Naive thymus-derived CD4-positive, alpha-beta T cell (primary cell): ENCODE results near the gene INTS4. TPM values are rescaled to one million over a fixed set of nuclear protein-coding genes. Genes with fewer than 3 reads are reported as not detected.

ENCODE experiments used
- ATAC-seq: fragments of 150-1000 bp; cut with Tn5 transposase; 2 replicates; pipeline ENCODE4 v1.10.0; 2021; ENCODE audit warnings: mild to moderate bottlenecking, moderate library complexity
- CTCF ChIA-PET: fragments of 350-600 bp; sonication (Branson Sonifier 250); formaldehyde crosslinking; loops from one replicate; lab custom pipeline; 2021; ENCODE audit warnings: antibody characterized with exemption; lab: Charles Lee
- POLR2A ChIA-PET: fragments of 350-600 bp; sonication (Branson Sonifier 250); formaldehyde crosslinking; loops from one replicate; lab custom pipeline; 2021; ENCODE audit warnings: antibody characterized with exemption, inconsistent platforms; lab: Charles Lee
- DNase-seq, 9 donors: peaks; one replicate each; pipeline versions ENCODE4 v3.0.0 to v3.0.0-alpha.2; 2020 to 2022; ENCODE audit warnings: mixed read lengths in 1 of 9
- H3K27ac ChIP-seq: one replicate; pipeline ENCODE4 v1.7.0; 2013; ENCODE audit warnings: mild to moderate bottlenecking, low read depth, low read length, moderate library complexity
- H3K27me3 ChIP-seq, 2 donors: one replicate each; pipeline ENCODE4 v1.7.0; 2013; ENCODE audit warnings: low read length in 2 of 2, mild to moderate bottlenecking in 2 of 2, moderate library complexity in 2 of 2; ENCODE audit not compliant: control insufficient read depth in 2 of 2, insufficient read depth in 2 of 2
- H3K36me3 ChIP-seq, 3 experiments: 1 replicate in 2 of 3; 2 replicates in 1 of 3; pipeline ENCODE4 v1.7.0; 2013; ENCODE audit warnings: low read length in 3 of 3, mild to moderate bottlenecking in 3 of 3, moderate library complexity in 1 of 3; ENCODE audit not compliant: insufficient read depth in 3 of 3, control insufficient read depth in 2 of 3
- H3K4me1 ChIP-seq, 2 donors: one replicate each; pipeline ENCODE4 v1.7.0; 2013; ENCODE audit warnings: low read length in 2 of 2, mild to moderate bottlenecking in 2 of 2, moderate library complexity in 1 of 2; ENCODE audit not compliant: control insufficient read depth in 2 of 2, insufficient read depth in 2 of 2
- H3K4me3 ChIP-seq: 2 replicates; pipeline ENCODE4 v1.7.0; 2013; ENCODE audit warnings: mild to moderate bottlenecking, low read length
- H3K9me3 ChIP-seq, 3 experiments: 1 replicate in 2 of 3; 2 replicates in 1 of 3; pipeline ENCODE4 v1.7.0; 2013; ENCODE audit warnings: low read length in 3 of 3; ENCODE audit not compliant: control insufficient read depth in 2 of 3
- H3K27ac Mint-ChIP-seq, 9 donors: one replicate each; pipeline ENCODE4 v1.8.0; 2020 to 2022; ENCODE audit warnings: mixed read lengths in 9 of 9, mild to moderate bottlenecking in 8 of 9, moderate library complexity in 5 of 9, inconsistent platforms in 2 of 9
- H3K27me3 Mint-ChIP-seq, 5 donors: one replicate each; pipeline ENCODE4 v1.8.0; 2021 to 2022; ENCODE audit warnings: mixed read lengths in 5 of 5, mild to moderate bottlenecking in 1 of 5
- H3K36me3 Mint-ChIP-seq, 5 donors: one replicate each; pipeline ENCODE4 v1.8.0; 2020 to 2022; ENCODE audit warnings: mixed read lengths in 5 of 5, mild to moderate bottlenecking in 3 of 5, inconsistent platforms in 1 of 5
- H3K4me1 Mint-ChIP-seq, 7 donors: one replicate each; pipeline ENCODE4 v1.8.0; 2020 to 2022; ENCODE audit warnings: mixed read lengths in 7 of 7, mild to moderate bottlenecking in 3 of 7, inconsistent platforms in 1 of 7
- H3K4me3 Mint-ChIP-seq, 10 donors: one replicate each; pipeline ENCODE4 v1.8.0; 2020 to 2022; ENCODE audit warnings: mild to moderate bottlenecking in 10 of 10, mixed read lengths in 10 of 10, moderate library complexity in 6 of 10, inconsistent platforms in 2 of 10
- H3K9me3 Mint-ChIP-seq, 11 donors: one replicate each; pipeline ENCODE4 v1.8.0; 2020 to 2022; ENCODE audit warnings: mixed read lengths in 11 of 11, mild to moderate bottlenecking in 4 of 11, inconsistent platforms in 1 of 11, moderate library complexity in 1 of 11
- intact Hi-C, 2 donors: fragments of 100-400 bp; cut with micrococcal nuclease; formaldehyde crosslinking; loops; one replicate each; pipeline ENCODE4 v1.15.1; 2023
- polyA plus RNA-seq, 2 donors: library from polyadenylated mRNA; unstranded; fragments of 300-500 nt; fragmentation: Illumina TruSeq; gene quantifications; one replicate each; pipeline ENCODE4 v1.2.3, GENCODE V29; 2021
- total RNA-seq, 6 experiments: library from RNA in 5 of 6; stranded (reverse) in 5 of 6; gene quantifications; 1 replicate in 5 of 6; 2 replicates in 1 of 6; pipeline ENCODE4 v1.2.3 and lab custom pipeline; 2021 to 2026

Gene INTS4
- total and polyA plus RNA-seq, 7 experiments from 2014 or later: 40.9 to 87.0 (median 61.6) TPM

DNA sequence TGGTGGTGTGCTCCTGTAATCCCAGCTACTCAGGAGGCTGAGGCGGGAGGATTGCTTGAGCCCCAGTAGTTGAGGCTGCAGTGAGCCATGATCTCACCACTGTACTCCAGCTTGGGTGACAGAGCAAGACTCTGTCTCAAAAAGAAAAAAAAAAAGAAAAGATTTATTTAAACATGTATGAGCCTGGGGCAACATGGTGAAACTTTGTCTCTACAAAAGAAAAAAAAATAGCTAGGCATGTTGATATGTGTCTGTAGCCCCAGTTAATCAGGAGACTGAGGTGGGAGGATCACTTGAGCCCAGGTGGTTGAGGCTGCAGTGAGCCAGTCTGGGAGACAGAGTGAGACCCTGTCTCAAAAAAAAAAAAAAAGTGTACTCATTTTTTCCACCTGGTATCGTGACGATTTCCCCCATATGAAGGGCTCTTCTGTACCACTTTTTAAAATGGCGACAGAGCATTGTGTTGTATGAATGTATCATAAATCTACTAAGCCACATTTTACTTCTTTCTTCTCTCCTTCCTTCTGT is 45.0 kb upstream of the INTS4 start:
- no peak for ATAC-seq
- CTCF ChIA-PET: no interaction called here

DNA sequence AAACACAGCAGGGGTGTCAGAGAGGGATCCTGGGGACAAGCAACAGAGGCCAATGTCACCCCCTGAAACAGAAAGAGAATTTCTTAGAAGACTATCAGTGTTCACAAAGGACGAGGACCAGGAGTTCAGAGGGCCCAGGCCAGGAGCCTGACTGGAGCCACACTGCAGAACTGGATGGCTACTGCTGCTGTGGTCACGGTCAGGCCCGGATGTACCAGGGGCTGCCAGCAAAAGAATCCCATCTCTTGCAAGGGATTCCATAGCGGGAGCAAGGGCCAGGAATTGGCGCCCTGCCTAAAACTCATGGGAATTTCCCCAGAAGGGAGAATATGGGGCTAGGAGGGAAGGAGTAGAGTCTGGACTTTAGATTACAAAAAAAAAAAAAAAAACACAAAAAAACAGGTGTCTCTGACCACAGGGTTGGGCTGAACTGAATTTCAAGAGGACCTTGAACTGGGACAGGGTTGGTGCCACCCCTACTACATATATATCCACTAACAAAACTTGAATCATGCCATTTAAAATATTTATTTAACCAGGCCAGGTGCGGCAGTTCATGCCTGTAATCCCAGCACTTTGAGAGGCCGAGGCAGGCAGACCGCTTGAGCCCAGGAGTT is 44.3 kb upstream of the INTS4 start:
- Histone ChIP-seq H3K4me1 (no peaks in the 10 kb centered on the region), H3K27me3 (no peaks in the 10 kb centered on the region), H3K27ac (no peak overlapping the region), H3K4me3 (no peak overlapping the region), H3K36me3 (no peaks in the 10 kb centered on the region), H3K9me3 (no peaks in the 10 kb centered on the region)
- no peaks in the 10 kb centered on the region for H3K36me3 Mint-ChIP-seq
- H3K4me3 Mint-ChIP-seq: no peak overlapping the region
- ChIA-PET CTCF (no interaction called here), POLR2A (no interaction called here)
- intact Hi-C loops: no loop called here
- H3K9me3 Mint-ChIP-seq: peaks cover 0 to 3% (median 0%) of the 10 kb centered on the region in 11 donors
- no peak for ATAC-seq
- DNase-seq: no peak
- H3K27ac Mint-ChIP-seq: no peak overlapping the region
- H3K27me3 Mint-ChIP-seq: peaks cover 0 to 8% (median 0%) of the 10 kb centered on the region in 5 donors
- peaks cover 8 to 14% (median 11%) of the 10 kb centered on the region in 7 donors for H3K4me1 Mint-ChIP-seq

More for the DNA sequence above, 45.0 kb upstream of the INTS4 start:
- Mint-ChIP-seq H3K36me3 (no peaks in the 10 kb centered on the region), H3K9me3 (peaks cover 0 to 1% (median 0%) of the 10 kb centered on the region in 11 donors), H3K27ac (peak overlapping the region in 7 of 9 donors; percentile 42 to 88 (median 72)), H3K4me3 (peak overlapping the region in 2 of 10 donors; percentile 16 to 51), H3K27me3 (peaks cover 0 to 5% (median 0%) of the 10 kb centered on the region in 5 donors), H3K4me1 (peaks cover 8 to 14% (median 11%) of the 10 kb centered on the region in 7 donors)
- Histone ChIP-seq H3K4me1 (no peaks in the 10 kb centered on the region), H3K4me3 (no peak overlapping the region), H3K36me3 (no peaks in the 10 kb centered on the region), H3K27me3 (no peaks in the 10 kb centered on the region), H3K27ac (no peak overlapping the region), H3K9me3 (no peaks in the 10 kb centered on the region)
- no peak for DNase-seq
- POLR2A ChIA-PET: interaction anchor here (1.0 kb wide), 1 partner anchor 44 kb away, joined by 3 read pairs; no protein-coding TSS in a partner anchor
- intact Hi-C loops: no loop called here

DNA sequence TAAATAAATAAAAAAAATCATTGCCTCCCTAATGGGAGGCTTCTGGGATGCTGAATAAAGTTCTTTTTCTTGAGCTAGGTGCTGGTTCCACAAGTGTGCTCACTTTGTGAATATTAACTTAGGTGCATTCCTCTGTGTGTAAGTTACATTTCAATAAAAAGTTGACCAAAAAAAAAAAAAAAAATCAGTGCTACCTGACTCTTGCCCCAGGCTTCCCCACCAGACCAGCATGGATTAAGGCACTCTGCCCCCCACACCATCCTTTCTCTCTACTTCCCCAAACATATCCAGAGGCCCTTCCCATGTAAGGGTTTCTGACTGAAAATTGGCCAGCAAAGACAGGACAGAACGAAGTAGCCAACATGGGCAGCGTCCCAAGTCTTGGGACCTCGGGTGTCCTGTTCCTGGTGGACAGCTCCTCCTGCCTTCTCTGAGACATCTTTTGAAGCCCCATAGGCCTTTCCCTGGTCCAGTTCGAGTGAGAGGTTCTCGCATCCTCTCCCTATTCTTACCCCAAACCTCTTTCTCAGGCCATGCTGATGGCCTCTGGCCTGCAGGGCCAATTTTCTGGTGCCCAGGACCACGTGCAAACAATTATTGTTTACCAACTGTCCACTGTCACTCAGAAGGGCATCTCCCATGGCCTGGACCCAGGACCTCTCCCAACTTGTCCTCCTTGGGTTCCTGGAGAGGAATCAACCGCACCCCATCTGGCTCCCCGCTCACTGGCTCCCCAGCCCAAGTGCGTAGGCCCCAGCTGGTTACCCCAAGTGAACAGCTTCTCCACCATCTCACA is 43.6 kb upstream of the INTS4 start:
- DNase-seq (no peak), ATAC-seq (no peak)
- ChIA-PET CTCF (no interaction called here), POLR2A (no interaction called here)
- no peak overlapping the region for H3K27ac ChIP-seq
- H3K4me3 ChIP-seq: no peak overlapping the region
- intact Hi-C loops: no loop called here
- Mint-ChIP-seq H3K4me3 (no peak overlapping the region), H3K9me3 (peaks cover 0 to 3% (median 0%) of the 10 kb centered on the region in 11 donors), H3K27ac (peak overlapping the region in 3 of 9 donors; percentile 1 to 36 (median 20)), H3K36me3 (no peaks in the 10 kb centered on the region), H3K4me1 (peaks cover 8 to 14% (median 11%) of the 10 kb centered on the region in 7 donors), H3K27me3 (peaks cover 0 to 8% (median 0%) of the 10 kb centered on the region in 5 donors)
- H3K27me3 ChIP-seq: no peaks in the 10 kb centered on the region
- no peaks in the 10 kb centered on the region for H3K9me3 ChIP-seq
- H3K36me3 ChIP-seq: no peaks in the 10 kb centered on the region
- H3K4me1 ChIP-seq: no peaks in the 10 kb centered on the region

DNA sequence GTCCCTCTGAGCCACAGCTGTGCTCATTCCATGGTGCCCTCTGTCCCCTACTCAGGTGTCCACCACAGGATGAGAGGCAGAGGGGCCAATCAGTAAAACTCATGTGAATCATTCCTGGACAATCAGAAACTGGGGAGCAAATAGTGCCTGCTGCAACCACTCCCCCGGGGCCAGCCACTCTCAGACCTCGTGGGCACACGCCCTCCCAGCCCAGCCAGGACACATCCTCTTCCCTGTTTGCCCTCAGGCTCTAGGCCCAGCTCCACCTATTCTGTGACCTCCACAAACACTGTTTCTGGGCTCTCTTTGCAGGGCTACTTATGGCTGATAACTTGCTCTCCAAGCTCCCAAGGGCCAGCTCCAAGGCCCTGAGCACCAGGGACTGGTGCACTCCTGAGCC is 42.6 kb upstream of the INTS4 start:
- Mint-ChIP-seq H3K27me3 (peaks cover 0 to 8% (median 0%) of the 10 kb centered on the region in 5 donors), H3K4me3 (no peak overlapping the region), H3K36me3 (no peaks in the 10 kb centered on the region), H3K9me3 (peaks cover 0 to 3% (median 0%) of the 10 kb centered on the region in 11 donors), H3K27ac (no peak overlapping the region), H3K4me1 (peaks cover 10 to 14% (median 11%) of the 10 kb centered on the region in 7 donors)
- ATAC-seq (no peak), DNase-seq (no peak)
- ChIA-PET POLR2A (no interaction called here), CTCF (no interaction called here)
- Histone ChIP-seq H3K4me1 (no peaks in the 10 kb centered on the region), H3K4me3 (no peak overlapping the region), H3K36me3 (no peaks in the 10 kb centered on the region), H3K9me3 (no peaks in the 10 kb centered on the region), H3K27me3 (no peaks in the 10 kb centered on the region), H3K27ac (no peak overlapping the region)
- intact Hi-C loops: no loop called here

DNA sequence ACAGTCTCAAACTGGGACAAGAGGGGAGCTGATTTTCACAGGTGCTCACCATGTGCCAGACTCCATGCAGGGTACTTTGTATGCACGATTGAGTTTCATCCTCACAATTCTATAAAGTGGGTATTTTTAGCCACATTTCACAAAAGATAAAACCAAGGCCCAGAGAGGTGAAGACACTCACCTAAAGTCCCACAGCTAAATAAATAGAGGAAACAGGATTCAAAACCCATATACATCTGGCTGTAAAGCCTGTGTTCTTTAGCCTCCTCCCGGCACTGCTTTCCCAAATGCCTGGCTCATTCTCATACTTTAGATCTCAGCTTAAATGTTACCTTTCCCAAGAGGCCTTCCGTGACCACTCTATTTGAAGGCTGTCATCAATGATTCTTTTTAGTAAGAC is 41.8 kb upstream of the INTS4 start:
- intact Hi-C loops: no loop called here
- no peaks in the 10 kb centered on the region for H3K36me3 Mint-ChIP-seq
- H3K4me1 ChIP-seq: no peaks in the 10 kb centered on the region
- H3K27me3 ChIP-seq: no peaks in the 10 kb centered on the region
- no peaks in the 10 kb centered on the region for H3K36me3 ChIP-seq
- CTCF ChIA-PET: no interaction called here
- H3K27me3 Mint-ChIP-seq: peaks cover 0 to 8% (median 0%) of the 10 kb centered on the region in 5 donors
- no peak overlapping the region for H3K27ac Mint-ChIP-seq
- H3K9me3 Mint-ChIP-seq: peaks cover 0 to 3% (median 0%) of the 10 kb centered on the region in 11 donors
- no peak overlapping the region for H3K4me3 ChIP-seq
- H3K27ac ChIP-seq: no peak overlapping the region
- DNase-seq: no peak
- no peaks in the 10 kb centered on the region for H3K9me3 ChIP-seq
- H3K4me3 Mint-ChIP-seq: no peak overlapping the region
- no peak for ATAC-seq
- H3K4me1 Mint-ChIP-seq: peaks cover 10 to 14% (median 11%) of the 10 kb centered on the region in 7 donors
- POLR2A ChIA-PET: no interaction called here

DNA sequence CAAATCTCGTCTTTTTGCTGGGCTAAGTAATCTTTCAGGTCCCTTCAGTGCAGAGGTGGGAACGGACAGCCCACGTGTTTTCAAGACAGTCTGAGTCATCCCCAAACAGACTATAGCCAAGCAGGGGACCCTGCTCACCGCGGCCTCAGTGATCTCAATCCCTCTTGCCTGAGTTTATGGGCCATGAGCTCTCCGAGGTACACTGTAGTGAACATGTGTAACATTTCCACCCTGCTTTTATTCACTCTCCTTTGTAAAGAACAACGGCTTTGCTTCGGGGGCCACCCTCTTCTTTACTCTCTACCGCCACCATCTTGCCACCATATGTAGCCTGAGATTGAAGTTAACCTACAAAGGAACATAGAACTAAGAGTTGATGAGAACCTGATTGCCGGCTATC is 40.2 kb upstream of the INTS4 start:
- Histone ChIP-seq H3K4me3 (no peak overlapping the region), H3K27ac (no peak overlapping the region), H3K9me3 (no peaks in the 10 kb centered on the region), H3K27me3 (no peaks in the 10 kb centered on the region), H3K36me3 (no peaks in the 10 kb centered on the region), H3K4me1 (no peaks in the 10 kb centered on the region)
- ChIA-PET POLR2A (no interaction called here), CTCF (interaction anchor here (1.1 kb wide), 1 partner anchor 11 kb away, joined by 3 read pairs; no protein-coding TSS in a partner anchor)
- H3K9me3 Mint-ChIP-seq: peaks cover 0 to 3% (median 0%) of the 10 kb centered on the region in 11 donors
- no peak overlapping the region for H3K4me3 Mint-ChIP-seq
- H3K36me3 Mint-ChIP-seq: no peaks in the 10 kb centered on the region
- peaks cover 0 to 8% (median 0%) of the 10 kb centered on the region in 5 donors for H3K27me3 Mint-ChIP-seq
- DNase-seq: no peak
- ATAC-seq: no peak
- H3K4me1 Mint-ChIP-seq: peaks cover 1 to 2% (median 2%) of the 10 kb centered on the region in 7 donors
- intact Hi-C loops: no loop called here
- no peak overlapping the region for H3K27ac Mint-ChIP-seq
